ENCODE measurements around the gene TET2. TPM values are rescaled to one million over a fixed set of nuclear protein-coding genes. Genes with fewer than 3 reads are reported as not detected.

TET2 gene
- total and polyA plus RNA-seq, 2 of the 4 experiments (the other 2 are of a cell fraction), result 5.6 to 25.3 TPM

- Histone ChIP-seq H3K23ac (ENCODE audit: low read depth, low read length) (no peak overlapping the region), H3K56ac (ENCODE audit: extremely low read depth, insufficient read depth, low read length) (no peak overlapping the region), H3K27me3 (ENCODE audit: control insufficient read depth, insufficient read depth, low read length) (no peaks in the 10 kb centered on the region), H4K8ac (ENCODE audit: low read depth in 2 of 2, low read length in 2 of 2) (no peak overlapping the region), H3K9me1 (ENCODE audit: insufficient read depth, low read length) (no peaks in the 10 kb centered on the region), H3K4ac (ENCODE audit: low read depth, low read length) (no peak overlapping the region), H3K4me3 (ENCODE audit: insufficient read depth, low read depth, low read length) (no peak overlapping the region), H4K91ac (ENCODE audit: insufficient read depth, low read depth, low read length) (no peak overlapping the region), H3K36me3 (ENCODE audit: control insufficient read depth, insufficient read depth, low read length) (no peaks in the 10 kb centered on the region), H2BK5ac (ENCODE audit: low read depth, low read length, poor library complexity, severe bottlenecking) (no peak overlapping the region), H2AK5ac (ENCODE audit: low read depth, low read length) (no peak overlapping the region), H3K9me3 (ENCODE audit: control insufficient read depth, insufficient read depth, low read length) (no peaks in the 10 kb centered on the region), H3K18ac (ENCODE audit: low read depth, low read length) (no peak overlapping the region), H2BK120ac (ENCODE audit: low read depth, low read length) (no peak overlapping the region), H2AFZ (replicated peaks; ENCODE audit: low read length, poor library complexity) (no peak overlapping the region), H3K4me1 (ENCODE audit: control insufficient read depth, insufficient read depth, low read length) (no peaks in the 10 kb centered on the region), H4K5ac (ENCODE audit: low read depth, low read length) (no peak overlapping the region), H3K14ac (replicated peaks; ENCODE audit: low read depth, low read length) (no peak overlapping the region), H3K9ac (ENCODE audit: low read depth, low read length) (no peak overlapping the region), H3K79me1 (ENCODE audit: low read depth in 1 of 2, low read length in 2 of 2) (no peaks in the 10 kb centered on the region), H2AK9ac (replicated peaks; ENCODE audit: low read depth, low read length, poor library complexity) (no peak overlapping the region), H2BK15ac (ENCODE audit: low read depth, low read length) (no peak overlapping the region), H3K27ac (ENCODE audit: insufficient read depth, low read length) (no peak overlapping the region), H4K20me1 (ENCODE audit: insufficient read depth, low read length) (no peaks in the 10 kb centered on the region), H2BK20ac (ENCODE audit: low read depth, low read length) (no peak overlapping the region), H3K4me2 (ENCODE audit: low read depth, low read length) (no peak overlapping the region)
- ATAC-seq (ENCODE audit: low read depth) (no peak), DNase-seq (no peak)
- ChIA-PET CTCF (interaction anchor here (0.6 kb wide), 1 partner anchor 220 kb away, joined by 4 read pairs; no protein-coding TSS in a partner anchor), POLR2A (ENCODE audit: unreplicated experiment) (no interaction called here)
- in situ Hi-C loops (cut with MboI; ENCODE audit: low sequenced_read_pairs) (no loop called here), intact Hi-C loops (cut with micrococcal nuclease) (no loop called here), dilution Hi-C loops (cut with HindIII; ENCODE audit: low sequenced_read_pairs, unreplicated experiment) (no loop called here)
- BruUV-seq (replicated peaks), result no TSS peak
- TF ChIP-seq CEBPB (IDR thresholded peaks at IDR 0.05; ENCODE audit: low read depth, low read length) (0 out of 2 replicates have a peak, but pooled peaks have one; percentile 23), NFE2L2 (IDR thresholded peaks at IDR 0.05; ENCODE audit: low read depth, low read length) (no peak)
Observed at GRCh38 chr4:105120626-105121025, 26.1 kb upstream of the TET2 start.
